GM06990 (cell line): Measurements from ENCODE around the gene MISP.

ENCODE experiments used
- DNase-seq: peaks from one replicate; pipeline ENCODE4 v3.0.0-alpha.2; 2011; ENCODE audit not compliant: insufficient read length; ENCODE audit errors: extremely low read depth
- H3K27me3 ChIP-seq: replicated peaks from 2 replicates; pipeline ENCODE4 v1.6.0; 2011; ENCODE audit warnings: low read length; ENCODE audit not compliant: control insufficient read depth, insufficient read depth
- H3K36me3 ChIP-seq: 2 replicates; pipeline ENCODE4 v1.5.1; 2011; ENCODE audit warnings: low read length; ENCODE audit not compliant: control insufficient read depth, insufficient read depth
- H3K4me3 ChIP-seq: replicated peaks from 2 replicates; pipeline ENCODE4 v1.5.1; 2011; ENCODE audit warnings: low read depth, mild to moderate bottlenecking, control low read depth, low read length
- CTCF ChIP-seq: IDR thresholded peaks from 2 replicates; pipeline ENCODE4 v1.5.1; 2011; ENCODE audit warnings: low read length, control low read depth, mild to moderate bottlenecking, inconsistent platforms; ENCODE audit not compliant: insufficient read depth, poor library complexity, severe bottlenecking

Gene MISP

DNA sequence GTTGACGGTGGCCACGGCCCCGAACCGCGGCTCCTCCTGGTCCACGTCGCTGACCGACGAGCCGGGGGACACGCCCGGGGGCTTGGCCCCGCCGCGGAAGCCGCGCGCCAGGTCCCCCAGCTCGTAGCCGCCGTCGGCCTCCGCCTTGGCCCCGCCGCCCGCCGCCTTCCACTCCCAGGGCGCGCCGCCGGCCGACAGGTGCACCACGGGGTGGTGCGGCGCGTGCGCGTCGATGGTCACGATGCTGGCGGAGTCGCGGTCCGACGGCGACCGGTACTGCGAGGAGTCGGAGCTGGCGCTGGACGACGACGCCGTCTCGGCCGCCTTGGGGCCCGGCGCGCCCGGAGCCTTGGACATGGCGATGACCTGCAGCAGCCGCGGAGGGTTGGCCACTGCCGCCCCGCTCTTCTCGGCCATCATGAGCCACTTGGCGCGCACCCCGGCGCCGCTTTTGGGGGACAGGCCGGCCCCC lies 61.9 kb downstream of the MISP start:
- no peaks in the 10 kb centered on the region for H3K27me3 ChIP-seq
- no peak for DNase-seq
- no peak overlapping the region for H3K4me3 ChIP-seq
- no peak for TF ChIP-seq CTCF
- H3K36me3 ChIP-seq, result peaks cover 19% of the 10 kb centered on the region

- Histone ChIP-seq H3K27me3 (no peaks in the 10 kb centered on the region), H3K4me3 (no peak overlapping the region), H3K36me3 (peaks cover 18% of the 10 kb centered on the region)
- no peak for TF ChIP-seq CTCF
- no peak for DNase-seq
Observed at GRCh38 chr19:813219-814151, 62.6 kb downstream of the MISP start.
